Fibroblast of lung (primary cell): ENCODE measurements around the gene APBB2.

Experiments used
- EZH2 ChIP-seq: IDR thresholded peaks from 2 replicates; pipeline ENCODE4 v1.5.1; 2012; ENCODE audit warnings: low read length, control low read depth, mild to moderate bottlenecking; ENCODE audit errors: missing control alignments
- TF ChIP-seq, protein P1 (sequence below), 2 donors: IDR thresholded peaks in 1 of 2; conservative IDR thresholded peaks in 1 of 2; 1 replicate in 1 of 2; 2 replicates in 1 of 2; pipeline ENCODE4 v1.5.1; 2011 to 2012; ENCODE audit warnings: low read length in 2 of 2, control low read depth in 1 of 2, inconsistent platforms in 1 of 2, low read depth in 1 of 2, mild to moderate bottlenecking in 1 of 2

DNA sequence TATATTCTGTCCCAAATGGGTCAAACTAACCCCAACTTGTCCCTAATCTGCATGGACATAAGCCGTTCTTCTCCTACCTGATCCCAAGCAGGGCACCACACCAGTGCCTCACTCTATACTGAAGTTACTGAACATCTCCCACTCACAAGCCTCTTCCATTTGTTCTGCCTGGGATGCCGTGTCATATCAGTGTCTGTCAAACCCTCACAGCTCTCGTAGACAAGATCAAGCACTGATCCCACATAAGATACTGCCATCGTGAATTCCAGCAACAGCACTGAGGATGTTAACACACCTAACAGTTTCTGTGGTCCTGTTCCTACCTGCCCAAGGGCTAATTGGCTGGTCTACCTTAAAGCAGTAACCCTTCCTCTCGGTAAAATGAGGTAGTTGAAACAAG, 162.1 kb downstream of the APBB2 start:
- no peak for TF ChIP-seq EZH2
- TF ChIP-seq, protein P1, sequence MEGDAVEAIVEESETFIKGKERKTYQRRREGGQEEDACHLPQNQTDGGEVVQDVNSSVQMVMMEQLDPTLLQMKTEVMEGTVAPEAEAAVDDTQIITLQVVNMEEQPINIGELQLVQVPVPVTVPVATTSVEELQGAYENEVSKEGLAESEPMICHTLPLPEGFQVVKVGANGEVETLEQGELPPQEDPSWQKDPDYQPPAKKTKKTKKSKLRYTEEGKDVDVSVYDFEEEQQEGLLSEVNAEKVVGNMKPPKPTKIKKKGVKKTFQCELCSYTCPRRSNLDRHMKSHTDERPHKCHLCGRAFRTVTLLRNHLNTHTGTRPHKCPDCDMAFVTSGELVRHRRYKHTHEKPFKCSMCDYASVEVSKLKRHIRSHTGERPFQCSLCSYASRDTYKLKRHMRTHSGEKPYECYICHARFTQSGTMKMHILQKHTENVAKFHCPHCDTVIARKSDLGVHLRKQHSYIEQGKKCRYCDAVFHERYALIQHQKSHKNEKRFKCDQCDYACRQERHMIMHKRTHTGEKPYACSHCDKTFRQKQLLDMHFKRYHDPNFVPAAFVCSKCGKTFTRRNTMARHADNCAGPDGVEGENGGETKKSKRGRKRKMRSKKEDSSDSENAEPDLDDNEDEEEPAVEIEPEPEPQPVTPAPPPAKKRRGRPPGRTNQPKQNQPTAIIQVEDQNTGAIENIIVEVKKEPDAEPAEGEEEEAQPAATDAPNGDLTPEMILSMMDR (conservative IDR thresholded peaks at IDR 0.05 in 1 of 2, IDR thresholded peaks at IDR 0.05 in 1 of 2; ENCODE audit: low read depth in 1 of 2, low read length in 2 of 2), result no peak
